PC-3 (cell line): Measurements from ENCODE around the gene ZNF487.
"Not testable (repeated sequence)": the region's sequence is repeated elsewhere in the genome, so short reads cannot be mapped to it uniquely, and the experiment has no call there.

ENCODE experiments used
- EZH2 ChIP-seq: fragments of 300-600 bp; sonication (generic); IDR thresholded peaks from one replicate; pipeline ENCODE4 v1.6.1; 2017; ENCODE audit warnings: antibody characterized with exemption, mild to moderate bottlenecking, low read length; ENCODE audit not compliant: unreplicated experiment
- EZH2phosphoT487 ChIP-seq: fragments of 300-600 bp; sonication (generic); IDR thresholded peaks from 2 replicates; pipeline ENCODE4 v1.6.1; 2018; ENCODE audit warnings: mild to moderate bottlenecking, antibody characterized with exemption, low read length, borderline replicate concordance
- TF ChIP-seq, protein P1 (sequence below): fragments of 300-600 bp; sonication (generic); conservative IDR thresholded peaks from 2 replicates; pipeline ENCODE4 v1.5.1; 2017; ENCODE audit warnings: antibody characterized with exemption, low read depth, mild to moderate bottlenecking, low read length

DNA sequence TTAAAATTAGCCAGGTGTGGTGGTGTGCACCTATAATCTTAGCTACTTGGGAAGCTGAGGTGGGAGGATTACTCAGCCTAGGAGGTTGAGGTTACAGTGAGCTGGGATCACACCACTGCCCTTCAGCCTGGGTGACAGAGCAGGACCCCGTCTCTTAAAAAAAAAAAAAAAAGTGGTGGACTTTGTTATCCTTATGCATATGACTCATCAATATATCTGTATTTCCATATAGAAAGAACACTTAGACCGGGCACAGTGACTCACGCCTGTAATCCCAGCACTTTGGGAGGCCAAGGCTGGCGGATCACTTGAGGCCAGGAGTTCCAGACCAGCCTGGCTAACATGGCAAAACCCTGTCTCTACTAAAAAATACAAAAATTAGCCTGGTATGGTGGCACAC is 15.0 kb upstream of the ZNF487 start:
- TF ChIP-seq, protein P1, sequence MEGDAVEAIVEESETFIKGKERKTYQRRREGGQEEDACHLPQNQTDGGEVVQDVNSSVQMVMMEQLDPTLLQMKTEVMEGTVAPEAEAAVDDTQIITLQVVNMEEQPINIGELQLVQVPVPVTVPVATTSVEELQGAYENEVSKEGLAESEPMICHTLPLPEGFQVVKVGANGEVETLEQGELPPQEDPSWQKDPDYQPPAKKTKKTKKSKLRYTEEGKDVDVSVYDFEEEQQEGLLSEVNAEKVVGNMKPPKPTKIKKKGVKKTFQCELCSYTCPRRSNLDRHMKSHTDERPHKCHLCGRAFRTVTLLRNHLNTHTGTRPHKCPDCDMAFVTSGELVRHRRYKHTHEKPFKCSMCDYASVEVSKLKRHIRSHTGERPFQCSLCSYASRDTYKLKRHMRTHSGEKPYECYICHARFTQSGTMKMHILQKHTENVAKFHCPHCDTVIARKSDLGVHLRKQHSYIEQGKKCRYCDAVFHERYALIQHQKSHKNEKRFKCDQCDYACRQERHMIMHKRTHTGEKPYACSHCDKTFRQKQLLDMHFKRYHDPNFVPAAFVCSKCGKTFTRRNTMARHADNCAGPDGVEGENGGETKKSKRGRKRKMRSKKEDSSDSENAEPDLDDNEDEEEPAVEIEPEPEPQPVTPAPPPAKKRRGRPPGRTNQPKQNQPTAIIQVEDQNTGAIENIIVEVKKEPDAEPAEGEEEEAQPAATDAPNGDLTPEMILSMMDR = not testable (repeated sequence)
- TF ChIP-seq EZH2, EZH2phosphoT487: not testable (repeated sequence)
